Stimulated activated CD8-positive, alpha-beta memory T cell treated with anti-CD3 and anti-CD28 coated beads, Interleukin-15, amount 100 ng/mL, for 48 hours (primary cell): ENCODE measurements around the gene RUNX1.
"Not testable (repeated sequence)": the region's sequence is repeated elsewhere in the genome, so short reads cannot be mapped to it uniquely, and the experiment has no call there.

ENCODE experiments used
- DNase-seq, 2 donors: peaks; one replicate each; pipeline ENCODE4 v3.0.0-alpha.2; 2020; ENCODE audit warnings: low read depth in 2 of 2

RUNX1 gene

GRCh38 chr21:34808569-34809204 lies 240.4 kb downstream of the RUNX1 start:
- no peak for DNase-seq

- peak; percentile 70 to 71 for DNase-seq
These were observed 241.1 kb downstream of the RUNX1 start for GRCh38 chr21:34807881-34808568.

- peak; percentile 61 to 70 for DNase-seq
These were observed 241.8 kb downstream of the RUNX1 start for GRCh38 chr21:34807146-34807880.

GRCh38 chr21:34806423-34806822 lies 242.7 kb downstream of the RUNX1 start:
- no peak for DNase-seq

GRCh38 chr21:34805157-34805556 lies 243.9 kb downstream of the RUNX1 start:
- no peak for DNase-seq

- not testable (repeated sequence) for DNase-seq
These were observed 244.5 kb downstream of the RUNX1 start for GRCh38 chr21:34804584-34804983.

GRCh38 chr21:34803782-34804370 lies 245.2 kb downstream of the RUNX1 start:
- DNase-seq: no peak

- DNase-seq: no peak
These were observed 246.8 kb downstream of the RUNX1 start for GRCh38 chr21:34802180-34802899.

GRCh38 chr21:34801519-34802132 lies 247.5 kb downstream of the RUNX1 start:
- DNase-seq: no peak

- DNase-seq: no peak
These were observed 248.1 kb downstream of the RUNX1 start for GRCh38 chr21:34800797-34801518.

GRCh38 chr21:34799092-34799491 lies 250.0 kb downstream of the RUNX1 start:
- DNase-seq: no peak

- DNase-seq: no peak
These were observed 251.1 kb downstream of the RUNX1 start for GRCh38 chr21:34797921-34798535.

GRCh38 chr21:34797201-34797525 lies 251.9 kb downstream of the RUNX1 start:
- DNase-seq: no peak

GRCh38 chr21:34796518-34797200 lies 252.4 kb downstream of the RUNX1 start:
- DNase-seq: no peak

- no peak for DNase-seq
These were observed 253.4 kb downstream of the RUNX1 start for GRCh38 chr21:34795548-34796180.

GRCh38 chr21:34795175-34795547 lies 253.9 kb downstream of the RUNX1 start:
- DNase-seq: no peak

- DNase-seq: no peak
These were observed 254.4 kb downstream of the RUNX1 start for GRCh38 chr21:34794686-34795085.

- DNase-seq: no peak
These were observed 255.6 kb downstream of the RUNX1 start for GRCh38 chr21:34793471-34793870.

GRCh38 chr21:34792504-34793089 lies 256.5 kb downstream of the RUNX1 start:
- DNase-seq: no peak
